GM10266 (cell line): ENCODE data around the gene APLP2.

Experiments used
- DNase-seq: peaks from one replicate; pipeline ENCODE4 v3.0.0; 2012; ENCODE audit errors: extremely low spot score
- CTCF ChIP-seq: IDR thresholded peaks from 2 replicates; pipeline ENCODE4 v1.5.1; 2012; ENCODE audit warnings: mild to moderate bottlenecking, low read depth; ENCODE audit not compliant: control insufficient read depth, insufficient read depth; ENCODE audit errors: missing control alignments

APLP2 gene

GRCh38 chr11:130136107-130136506, 66.4 kb downstream of the APLP2 start:
- TF ChIP-seq CTCF: no peak
- DNase-seq: no peak

GRCh38 chr11:130137999-130138398, 68.3 kb downstream of the APLP2 start:
- no peak for TF ChIP-seq CTCF
- DNase-seq: no peak

- DNase-seq: no peak
- TF ChIP-seq CTCF: no peak
Measured at GRCh38 chr11:130139401-130139800, 69.7 kb downstream of the APLP2 start.

- no peak for DNase-seq
- TF ChIP-seq CTCF: no peak
Measured at GRCh38 chr11:130141561-130142341, 72.1 kb downstream of the APLP2 start.

GRCh38 chr11:130144141-130144540, 74.4 kb downstream of the APLP2 start:
- no peak for DNase-seq
- no peak for TF ChIP-seq CTCF

- no peak for TF ChIP-seq CTCF
Measured at GRCh38 chr11:130144861-130145281, 75.2 kb downstream of the APLP2 start.

GRCh38 chr11:130145311-130145812, 75.7 kb downstream of the APLP2 start:
- no peak for DNase-seq
- TF ChIP-seq CTCF: no peak

More at GRCh38 chr11:130144861-130145281, 75.2 kb downstream of the APLP2 start:
- DNase-seq: no peak
